OCI-LY3 (cell line): ENCODE measurements around the gene ZC3H10.
"Not testable (repeated sequence)": the region's sequence is repeated elsewhere in the genome, so short reads cannot be mapped to it uniquely, and the experiment has no call there.

Experiments used
- H2AFZ ChIP-seq: fragments of 200-600, 300-600 bp; shearing (Covaris generic); 2 replicates; pipeline ENCODE4 v1.6.0; 2014; ENCODE audit warnings: antibody characterized with exemption, low read depth, low read length
- H3K27ac ChIP-seq: fragments of 200-600, 300-600 bp; sonication (generic); 2 replicates; pipeline ENCODE4 v1.5.1; 2014; ENCODE audit warnings: mild to moderate bottlenecking, low read length, moderate library complexity, mixed read lengths
- H3K27me3 ChIP-seq: fragments of 200-600, 300-600 bp; sonication (generic); 2 replicates; pipeline ENCODE4 v1.6.1; 2014; ENCODE audit warnings: low read depth, low read length, mixed read lengths
- H3K36me3 ChIP-seq: fragments of 200-600, 300-600 bp; sonication (generic); replicated peaks from 2 replicates; pipeline ENCODE3; 2014; ENCODE audit warnings: low read depth, low read length, mixed read lengths
- H3K4me1 ChIP-seq: fragments of 300-600, 200-600 bp; sonication (generic); 2 replicates; pipeline ENCODE4 v1.6.1; 2014; ENCODE audit warnings: low read length, mixed read lengths
- H3K4me2 ChIP-seq: fragments of 200-600, 300-600 bp; sonication (generic); 2 replicates; pipeline ENCODE4 v1.6.1; 2014; ENCODE audit warnings: low read length, mixed read lengths
- H3K4me3 ChIP-seq: fragments of 300-600, 200-600 bp; sonication (generic); 2 replicates; pipeline ENCODE4 v1.5.1; 2014; ENCODE audit warnings: antibody characterized with exemption, mild to moderate bottlenecking, low read length, moderate library complexity
- H3K79me2 ChIP-seq: fragments of 300-600, 200-600 bp; shearing (Covaris generic); 2 replicates; pipeline ENCODE4 v1.6.1; 2014; ENCODE audit warnings: mild to moderate bottlenecking, low read length, mixed read lengths
- H3K9ac ChIP-seq: fragments of 300-600, 200-600 bp; shearing (Covaris generic); 2 replicates; pipeline ENCODE4 v1.6.0; 2014; ENCODE audit warnings: mild to moderate bottlenecking, low read length, moderate library complexity
- H3K9me3 ChIP-seq: fragments of 200-600, 300-600 bp; shearing (Covaris generic); 2 replicates; pipeline ENCODE4 v1.6.1; 2014; ENCODE audit warnings: low read length, mixed read lengths; ENCODE audit not compliant: insufficient read depth
- H4K20me1 ChIP-seq: fragments of 200-600, 300-600 bp; sonication (generic); 2 replicates; pipeline ENCODE4 v1.6.1; 2016; ENCODE audit warnings: low read length, mixed read lengths; ENCODE audit not compliant: insufficient read depth
- EZH2phosphoT487 ChIP-seq: fragments of 200-600 bp; shearing (Covaris generic); IDR thresholded peaks from 2 replicates; pipeline ENCODE4 v1.6.1; 2018; ENCODE audit warnings: antibody characterized with exemption, mixed run types, low read depth
- TF ChIP-seq, protein P1 (sequence below): fragments of 200-600, 300-600 bp; sonication (generic); IDR thresholded peaks from 2 replicates; pipeline ENCODE4 v1.5.1; 2014; ENCODE audit warnings: antibody characterized with exemption, low read length, low read depth

The ZC3H10 gene

DNA sequence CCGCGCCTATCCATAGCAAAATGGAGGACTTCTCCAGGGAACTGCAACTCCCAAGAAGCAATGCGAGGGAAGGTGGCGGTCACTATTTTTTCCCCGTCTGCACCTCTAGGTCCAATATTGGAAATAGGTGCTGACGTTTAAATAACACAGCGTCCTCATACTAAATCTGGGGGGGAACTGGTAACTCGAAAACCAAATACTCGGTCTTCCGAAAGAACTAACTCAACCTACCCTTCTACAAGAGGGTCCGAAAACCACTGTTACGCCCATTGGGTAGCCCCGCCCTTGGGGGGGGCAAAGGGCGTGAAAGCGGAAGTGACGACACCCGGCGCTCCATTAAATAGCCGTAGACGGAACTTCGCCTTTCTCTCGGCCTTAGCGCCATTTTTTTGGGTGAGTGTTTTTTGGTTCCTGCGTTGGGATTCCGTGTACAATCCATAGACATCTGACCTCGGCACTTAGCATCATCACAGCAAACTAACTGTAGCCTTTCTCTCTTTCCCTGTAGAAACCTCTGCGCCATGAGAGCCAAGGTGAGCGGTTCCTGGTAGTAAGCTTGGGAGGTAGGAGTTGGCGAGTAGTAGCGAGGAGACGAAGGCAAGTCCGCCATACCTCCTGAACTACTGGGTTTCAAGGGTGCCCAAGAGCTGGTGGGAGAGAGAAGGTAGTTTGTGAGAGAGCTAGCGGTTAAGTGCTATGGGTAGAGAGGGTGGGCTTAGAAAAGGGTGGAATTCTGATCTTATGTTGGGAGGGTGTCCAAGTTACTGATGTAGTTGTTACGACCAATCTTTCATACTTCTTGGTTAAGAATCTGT is 1.6 kb upstream of the ZC3H10 start, which contains the start of gene RPL41:
RPL41 (plus strand) TSS at position 367 of the 815 bp plus-strand sequence.
- Histone ChIP-seq H3K4me3 (peak within 1 kb of the TSS; percentile 89), H2AFZ (peak within 1 kb of the TSS; percentile 93), H3K36me3 (peaks cover 30% of the 10 kb centered on the region), H3K4me1 (peaks cover 18% of the 10 kb centered on the region), H4K20me1 (no peaks in the 10 kb centered on the region), H3K27ac (peak within 1 kb of the TSS; percentile 87), H3K4me2 (peak within 1 kb of the TSS; percentile 77), H3K9ac (peak within 1 kb of the TSS; percentile 96), H3K9me3 (no peaks in the 10 kb centered on the region), H3K79me2 (peaks cover 21% of the 10 kb centered on the region), H3K27me3 (no peaks in the 10 kb centered on the region)
- TF ChIP-seq, protein P1, sequence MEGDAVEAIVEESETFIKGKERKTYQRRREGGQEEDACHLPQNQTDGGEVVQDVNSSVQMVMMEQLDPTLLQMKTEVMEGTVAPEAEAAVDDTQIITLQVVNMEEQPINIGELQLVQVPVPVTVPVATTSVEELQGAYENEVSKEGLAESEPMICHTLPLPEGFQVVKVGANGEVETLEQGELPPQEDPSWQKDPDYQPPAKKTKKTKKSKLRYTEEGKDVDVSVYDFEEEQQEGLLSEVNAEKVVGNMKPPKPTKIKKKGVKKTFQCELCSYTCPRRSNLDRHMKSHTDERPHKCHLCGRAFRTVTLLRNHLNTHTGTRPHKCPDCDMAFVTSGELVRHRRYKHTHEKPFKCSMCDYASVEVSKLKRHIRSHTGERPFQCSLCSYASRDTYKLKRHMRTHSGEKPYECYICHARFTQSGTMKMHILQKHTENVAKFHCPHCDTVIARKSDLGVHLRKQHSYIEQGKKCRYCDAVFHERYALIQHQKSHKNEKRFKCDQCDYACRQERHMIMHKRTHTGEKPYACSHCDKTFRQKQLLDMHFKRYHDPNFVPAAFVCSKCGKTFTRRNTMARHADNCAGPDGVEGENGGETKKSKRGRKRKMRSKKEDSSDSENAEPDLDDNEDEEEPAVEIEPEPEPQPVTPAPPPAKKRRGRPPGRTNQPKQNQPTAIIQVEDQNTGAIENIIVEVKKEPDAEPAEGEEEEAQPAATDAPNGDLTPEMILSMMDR, result no peak
- no peak for TF ChIP-seq EZH2phosphoT487

DNA sequence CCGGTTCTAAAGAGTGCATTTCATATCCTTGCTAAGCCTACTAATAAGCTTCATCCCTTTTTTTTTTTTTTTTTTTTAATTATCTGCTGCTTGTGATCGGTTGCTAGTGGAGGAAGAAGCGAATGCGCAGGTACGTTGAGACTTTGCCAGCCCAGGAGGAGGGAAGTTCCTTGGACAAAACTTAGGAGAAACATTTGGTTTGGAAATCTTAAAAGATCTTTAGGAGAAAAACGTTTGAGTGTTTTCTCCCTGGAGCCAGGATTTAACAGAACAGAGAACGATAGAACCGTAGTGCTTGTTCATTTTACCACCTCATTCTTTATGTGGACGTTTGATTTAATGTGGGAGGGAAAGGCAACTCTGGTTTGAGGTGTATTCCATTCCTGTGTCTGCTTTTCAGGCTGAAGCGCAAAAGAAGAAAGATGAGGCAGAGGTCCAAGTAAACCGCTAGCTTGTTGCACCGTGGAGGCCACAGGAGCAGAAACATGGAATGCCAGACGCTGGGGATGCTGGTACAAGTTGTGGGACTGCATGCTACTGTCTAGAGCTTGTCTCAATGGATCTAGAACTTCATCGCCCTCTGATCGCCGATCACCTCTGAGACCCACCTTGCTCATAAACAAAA is 872 bp upstream of the ZC3H10 start:
- Histone ChIP-seq H3K27ac (peak overlapping the region; percentile 87), H3K4me3 (peak overlapping the region; percentile 89), H3K4me1 (peaks cover 18% of the 10 kb centered on the region), H3K36me3 (peaks cover 26% of the 10 kb centered on the region), H3K79me2 (peaks cover 21% of the 10 kb centered on the region), H3K9ac (peak overlapping the region; percentile 96), H3K4me2 (peak overlapping the region; percentile 77)
- H3K9me3 ChIP-seq, H4K20me1 ChIP-seq, H2AFZ ChIP-seq, H3K27me3 ChIP-seq: not testable (repeated sequence)

DNA sequence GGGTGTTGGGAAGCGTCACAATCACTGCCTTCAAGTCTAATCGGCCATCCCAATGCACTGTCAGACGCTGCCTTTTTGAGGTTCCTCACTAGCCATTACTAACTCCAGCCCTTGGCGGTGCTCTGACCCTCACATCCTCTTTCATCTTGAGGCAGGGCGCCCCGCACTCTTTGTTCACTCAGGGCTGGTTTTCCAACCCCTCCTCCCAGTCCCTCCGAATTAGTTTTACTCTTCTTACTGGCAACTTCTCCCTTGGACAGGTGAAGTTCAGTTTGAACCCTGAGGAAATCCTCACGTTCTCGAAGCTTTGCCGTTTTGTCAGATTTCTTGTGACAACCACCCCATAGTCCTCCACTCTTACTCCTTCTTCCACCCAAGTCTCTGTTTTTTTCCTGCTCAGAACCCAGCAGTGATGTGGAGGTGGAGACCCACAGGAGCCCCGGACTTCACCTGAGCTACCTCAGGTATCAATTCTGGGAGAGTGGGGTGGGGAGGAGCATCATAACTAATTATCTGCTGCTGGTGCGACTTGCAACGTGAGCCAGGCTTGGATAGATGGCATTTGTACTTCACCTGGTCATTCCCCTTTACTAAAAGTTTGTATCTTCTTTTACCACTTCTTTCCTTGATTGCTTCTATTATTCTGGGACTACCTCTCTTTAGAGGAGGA is 757 bp downstream of the ZC3H10 start:
- no peak overlapping the region for H2AFZ ChIP-seq
- H3K27ac ChIP-seq, result peak overlapping the region; percentile 69
- H3K4me1 ChIP-seq, result peaks cover 18% of the 10 kb centered on the region
- peak overlapping the region; percentile 76 for H3K9ac ChIP-seq
- H3K79me2 ChIP-seq, result peaks cover 21% of the 10 kb centered on the region
- H3K36me3 ChIP-seq, result peaks cover 17% of the 10 kb centered on the region
- H3K27me3 ChIP-seq, result no peaks in the 10 kb centered on the region
- TF ChIP-seq, protein P1, result no peak
- TF ChIP-seq EZH2phosphoT487, result no peak
- peak overlapping the region; percentile 89 for H3K4me3 ChIP-seq
- H4K20me1 ChIP-seq, result no peaks in the 10 kb centered on the region
- peak overlapping the region; percentile 72 for H3K4me2 ChIP-seq
- no peaks in the 10 kb centered on the region for H3K9me3 ChIP-seq

DNA sequence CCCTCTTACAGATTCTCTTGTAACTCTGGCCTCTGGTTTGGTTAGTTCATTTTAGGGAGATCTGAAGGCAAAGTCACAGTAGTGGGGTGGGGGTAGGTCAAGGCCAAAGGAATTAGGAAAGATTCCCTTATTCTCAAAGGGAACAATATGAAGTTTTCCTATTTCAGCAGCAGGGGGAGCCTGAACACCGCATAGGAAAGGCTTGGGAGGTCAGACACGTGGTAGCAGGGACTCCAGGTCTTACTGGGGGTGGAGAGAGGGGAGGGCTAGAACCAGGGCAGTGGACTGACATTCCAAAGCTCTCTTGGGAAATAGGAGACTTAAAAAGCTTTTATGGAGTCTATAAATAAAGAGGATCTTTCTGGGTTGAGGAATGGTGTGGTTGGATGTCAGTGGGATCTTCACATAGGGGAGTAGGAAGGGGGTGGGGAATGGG is 1.3 kb downstream of the ZC3H10 start:
- no peak for TF ChIP-seq EZH2phosphoT487
- TF ChIP-seq, protein P1, result peak; percentile 72
- Histone ChIP-seq H3K4me3 (peak overlapping the region; percentile 89), H3K27ac (peak overlapping the region; percentile 69), H3K9me3 (no peaks in the 10 kb centered on the region), H3K79me2 (peaks cover 21% of the 10 kb centered on the region), H3K4me2 (peak overlapping the region; percentile 72), H3K4me1 (peaks cover 18% of the 10 kb centered on the region), H3K9ac (peak overlapping the region; percentile 76), H2AFZ (no peak overlapping the region), H3K27me3 (no peaks in the 10 kb centered on the region), H3K36me3 (peaks cover 14% of the 10 kb centered on the region), H4K20me1 (no peaks in the 10 kb centered on the region)
